Heart right ventricle (tissue), 16 donors: Measurements from ENCODE around the gene KIF26B. TPM values are rescaled to one million over a fixed set of nuclear protein-coding genes. Genes with fewer than 3 reads are reported as not detected.
A peak's percentile ranks its signal among the peaks of the same experiment; 100 is the strongest.

Experiments
- ATAC-seq, 8 donors: fragments of 200-7000 bp; cut with Tn5 transposase; one replicate each; pipeline ENCODE4 v1.9.1; 2020; ENCODE audit warnings: mild to moderate bottlenecking in 8 of 8, moderate library complexity in 8 of 8, moderate number of reproducible peaks in 1 of 8
- DNase-seq, 2 donors: peaks; one replicate each; pipeline ENCODE4 v3.0.0-alpha.2; 2020
- H3K27ac ChIP-seq, 10 donors: fragments of 200-600 bp; sonication (generic) in 2 of 10; one replicate each; pipeline versions ENCODE4 v1.5.0 to v1.8.0; 2020 to 2022; ENCODE audit warnings: mild to moderate bottlenecking in 3 of 10
- H3K27me3 ChIP-seq, 7 donors: fragments of 200-600 bp; one replicate each; pipeline ENCODE4 v1.8.0; 2021 to 2022; ENCODE audit warnings: mild to moderate bottlenecking in 2 of 7
- H3K36me3 ChIP-seq, 9 donors: fragments of 200-600 bp; sonication (generic) in 1 of 9; one replicate each; pipeline versions ENCODE4 v1.5.0 to v1.8.0; 2020 to 2022; ENCODE audit warnings: mild to moderate bottlenecking in 2 of 9
- H3K4me1 ChIP-seq, 9 donors: fragments of 200-600 bp; sonication (generic) in 1 of 9; one replicate each; pipeline versions ENCODE4 v1.5.0 to v1.8.0; 2020 to 2022; ENCODE audit warnings: mild to moderate bottlenecking in 4 of 9
- H3K4me3 ChIP-seq, 10 donors: fragments of 200-600 bp; sonication (generic) in 2 of 10; one replicate each; pipeline versions ENCODE4 v1.5.0 to v1.8.0; 2020 to 2022; ENCODE audit warnings: mild to moderate bottlenecking in 7 of 10, moderate library complexity in 2 of 10
- H3K9me3 ChIP-seq, 11 donors: fragments of 200-600 bp in 10 of 11; sonication (generic) in 2 of 11; one replicate each; pipeline versions ENCODE4 v1.5.0 to v1.8.0; 2013 to 2022; ENCODE audit warnings: mild to moderate bottlenecking in 2 of 11, control low read depth in 1 of 11, moderate library complexity in 1 of 11
- WGBS, 2 donors: extraction: QIAGEN DNeasy Blood & Tissue Kit; methylation state at CpG; one replicate each; pipeline ENCODE4 v1.1.7; 2013; ENCODE audit warnings: inconsistent platforms in 1 of 2; 5-methylcytosine and 5-hydroxymethylcytosine counted together
- intact Hi-C, 10 donors: fragments of 100-400 bp; cut with DNase I; formaldehyde crosslinking; loops; one replicate each; pipeline versions ENCODE4 v1.11.1 to v1.14.2; 2022
- polyA plus RNA-seq, 2 donors: library from polyadenylated mRNA; stranded (reverse); fragments of 200-250 nt; gene quantifications; one replicate each; pipeline ENCODE4 v1.2.3, GENCODE V29; 2013
- total RNA-seq, 10 donors: library from RNA; stranded (reverse); fragmentation: NEBNext Ultra II Directional in 3 of 10; extraction: Animal tissue kit (Norgen Biotek cat#: 25700) in 3 of 10; gene quantifications; one replicate each; pipeline versions ENCODE4 v1.2.1 to v1.2.4, GENCODE V29; 2021 to 2023
- TF ChIP-seq, protein P1 (sequence below), 9 donors: fragments of 200-600 bp; sonication (generic) in 2 of 9; IDR thresholded peaks; one replicate each; pipeline versions ENCODE4 v1.5.0 to v1.8.0; 2021 to 2022; ENCODE audit warnings: antibody characterized with exemption in 9 of 9, mild to moderate bottlenecking in 5 of 9, moderate library complexity in 1 of 9
- donor health status: Arrhythmogenic right ventricular cardiomyopathy.
- donor health status: ischemic (EF 13 %, LVEDD 7.1; RV severe dilation, severe dysfunction).
- donor health status: healthy with polysubstance abuse.
- donor health status: DM: no; HTN: yes; CAD: no.
- donor health status: DM: no; HTN: no; CAD: no.
- donor health status: ischemic (EF 25% LVEDD 6.9; RV normal size, moderate dysfunction).
- donor health status: ischemic (EF 25% LVEDD 5.7; RV mildly dilated, moderate dysfunction).
- donor health status: healthy.
- donor health status: DM: yes; HTN: yes; CAD: no.
- donor health status: Ischemic cardiomyopathy.
- donor health status: ischemic (EF 35%, LVEDD 5.7; RV mildly dilated, moderate dysfunction).
- donor health status: nonischemic (EF 11% LVEDD 7.7; RV severe dilation, severe dysfunction).
- donor health status: DM: yes; HTN: yes; CAD: no.
- donor health status: PGD.
- donor health status: ischemic (EF 29% LVEDD 5.4; RV normal size, mild dysfunction).
- donor health status: nonischemic (EF 23%, LVEDD 6.1; RV moderate dilation, normal function).

The KIF26B gene
- total and polyA plus RNA-seq, 12 donors, result 0.66 to 8.8 (median 2.8) TPM

- DNase-seq, result no peak
- intact Hi-C loops, result no loop called here
- H3K4me1 ChIP-seq, result no peaks in the 10 kb centered on the region
- no peaks in the 10 kb centered on the region for H3K36me3 ChIP-seq
- no peak overlapping the region for H3K4me3 ChIP-seq
- 95% methylated on average over 15 of the region's 15 CpGs for WGBS, 2 donors
- TF ChIP-seq, protein P1, sequence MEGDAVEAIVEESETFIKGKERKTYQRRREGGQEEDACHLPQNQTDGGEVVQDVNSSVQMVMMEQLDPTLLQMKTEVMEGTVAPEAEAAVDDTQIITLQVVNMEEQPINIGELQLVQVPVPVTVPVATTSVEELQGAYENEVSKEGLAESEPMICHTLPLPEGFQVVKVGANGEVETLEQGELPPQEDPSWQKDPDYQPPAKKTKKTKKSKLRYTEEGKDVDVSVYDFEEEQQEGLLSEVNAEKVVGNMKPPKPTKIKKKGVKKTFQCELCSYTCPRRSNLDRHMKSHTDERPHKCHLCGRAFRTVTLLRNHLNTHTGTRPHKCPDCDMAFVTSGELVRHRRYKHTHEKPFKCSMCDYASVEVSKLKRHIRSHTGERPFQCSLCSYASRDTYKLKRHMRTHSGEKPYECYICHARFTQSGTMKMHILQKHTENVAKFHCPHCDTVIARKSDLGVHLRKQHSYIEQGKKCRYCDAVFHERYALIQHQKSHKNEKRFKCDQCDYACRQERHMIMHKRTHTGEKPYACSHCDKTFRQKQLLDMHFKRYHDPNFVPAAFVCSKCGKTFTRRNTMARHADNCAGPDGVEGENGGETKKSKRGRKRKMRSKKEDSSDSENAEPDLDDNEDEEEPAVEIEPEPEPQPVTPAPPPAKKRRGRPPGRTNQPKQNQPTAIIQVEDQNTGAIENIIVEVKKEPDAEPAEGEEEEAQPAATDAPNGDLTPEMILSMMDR (IDR thresholded peaks at IDR 0.05), result no peak
- H3K27me3 ChIP-seq, result peaks cover 0 to 2% (median 0%) of the 10 kb centered on the region in 7 donors
- H3K9me3 ChIP-seq, result no peaks in the 10 kb centered on the region
- no peak for ATAC-seq
- no peak overlapping the region for H3K27ac ChIP-seq
Measured at GRCh38 chr1:245361951-245362350, 207.2 kb downstream of the KIF26B start.

DNA sequence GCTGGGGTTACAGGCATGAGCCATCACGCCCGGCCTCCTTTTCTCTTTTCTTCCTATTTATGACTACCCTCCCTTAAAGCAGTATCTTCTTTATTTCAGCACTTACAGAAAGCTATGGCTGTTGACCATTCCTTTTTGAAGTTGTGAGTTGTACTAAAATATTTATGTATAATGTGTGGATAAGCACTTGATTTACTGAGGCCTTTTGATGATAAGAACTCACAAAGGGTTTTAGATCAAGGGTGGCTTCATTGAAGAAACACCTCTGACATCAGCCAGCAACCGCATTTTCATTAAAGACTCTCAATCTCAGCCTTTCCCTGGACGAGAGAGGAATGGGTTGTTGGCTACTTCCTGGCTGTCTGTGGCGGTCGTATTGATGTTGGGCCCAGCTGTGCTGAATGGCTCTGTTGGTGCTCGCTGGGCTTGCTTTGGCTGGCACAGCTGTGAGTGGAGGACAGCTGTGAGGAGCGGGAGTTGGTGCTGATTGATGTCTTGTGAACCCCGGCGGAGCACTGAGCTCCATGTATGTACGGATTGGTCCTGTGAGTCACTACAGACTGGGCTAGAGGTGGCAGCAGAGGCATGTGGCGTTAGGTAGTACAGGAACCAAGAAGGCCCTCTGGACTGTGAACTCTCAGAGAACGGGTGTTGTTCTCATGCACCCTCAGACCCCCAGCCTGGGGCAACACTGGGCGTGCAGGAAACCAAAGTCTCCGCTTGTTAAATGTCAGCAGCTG lies 208.8 kb downstream of the KIF26B start:
- DNase-seq (no peak), ATAC-seq (peak in 1 of 8 donors; percentile 32)
- TF ChIP-seq, protein P1 (IDR thresholded peaks at IDR 0.05), result no peak
- no peaks in the 10 kb centered on the region for H3K9me3 ChIP-seq
- intact Hi-C loops, result no loop called here
- no peak overlapping the region for H3K4me3 ChIP-seq
- WGBS, 2 donors, result 85 to 93% methylated on average over 15 of the region's 15 CpGs
- H3K27ac ChIP-seq, result no peak overlapping the region
- peaks cover 0 to 2% (median 0%) of the 10 kb centered on the region in 7 donors for H3K27me3 ChIP-seq
- no peaks in the 10 kb centered on the region for H3K36me3 ChIP-seq
- H3K4me1 ChIP-seq, result no peaks in the 10 kb centered on the region

- H3K9me3 ChIP-seq, result no peaks in the 10 kb centered on the region
- no peak overlapping the region for H3K4me3 ChIP-seq
- no peak overlapping the region for H3K27ac ChIP-seq
- no peaks in the 10 kb centered on the region for H3K36me3 ChIP-seq
- WGBS, 2 donors, result 69 to 70% methylated on average over 21 of the region's 21 CpGs
- TF ChIP-seq, protein P1 (IDR thresholded peaks at IDR 0.05), result no peak
- H3K27me3 ChIP-seq, result peaks cover 0 to 6% (median 0%) of the 10 kb centered on the region in 7 donors
- intact Hi-C loops, result no loop called here
- ATAC-seq (peak in 2 of 8 donors; percentile 48 to 50), DNase-seq (no peak)
- peaks cover 0 to 1% (median 0%) of the 10 kb centered on the region in 9 donors for H3K4me1 ChIP-seq
Measured at GRCh38 chr1:245365095-245366020, 210.6 kb downstream of the KIF26B start.

- H3K36me3 ChIP-seq, result no peaks in the 10 kb centered on the region
- H3K4me3 ChIP-seq, result no peak overlapping the region
- no peaks in the 10 kb centered on the region for H3K9me3 ChIP-seq
- no peak overlapping the region for H3K27ac ChIP-seq
- ATAC-seq (no peak), DNase-seq (no peak)
- WGBS, 2 donors, result 96 to 97% methylated on average over 19 of the region's 19 CpGs
- H3K4me1 ChIP-seq, result peaks cover 0 to 11% (median 3%) of the 10 kb centered on the region in 9 donors
- intact Hi-C loops, result no loop called here
- H3K27me3 ChIP-seq, result peaks cover 0 to 16% (median 0%) of the 10 kb centered on the region in 7 donors
- TF ChIP-seq, protein P1 (IDR thresholded peaks at IDR 0.05), result no peak
Measured at GRCh38 chr1:245366886-245367285, 212.1 kb downstream of the KIF26B start.
